Mesenchymal stem cell (in vitro differentiated cells and primary cell): ENCODE results near the gene MYH1.

Experiments used
- DNase-seq: peaks from one replicate; pipeline ENCODE4 v3.0.0-alpha.2; 2013
- H2AFZ ChIP-seq: one replicate; pipeline ENCODE4 v1.6.1; 2013; ENCODE audit warnings: low read depth, mild to moderate bottlenecking, control low read depth, inconsistent platforms, low read length, moderate library complexity
- H2AK5ac ChIP-seq: 2 replicates; pipeline ENCODE4 v1.6.1; 2013; ENCODE audit warnings: low read length, moderate library complexity, mild to moderate bottlenecking, inconsistent platforms; ENCODE audit not compliant: severe bottlenecking
- H2BK120ac ChIP-seq: one replicate; pipeline ENCODE4 v1.6.1; 2013; ENCODE audit warnings: low read depth, mild to moderate bottlenecking, inconsistent platforms, low read length, moderate library complexity
- H2BK12ac ChIP-seq, 2 experiments: one replicate each; pipeline ENCODE4 v1.6.1; 2013; ENCODE audit warnings: inconsistent platforms in 2 of 2, low read length in 2 of 2, mild to moderate bottlenecking in 2 of 2, moderate library complexity in 2 of 2, control low read depth in 1 of 2
- H2BK15ac ChIP-seq: one replicate; pipeline ENCODE4 v1.6.1; 2013; ENCODE audit warnings: mild to moderate bottlenecking, low read depth, inconsistent platforms; ENCODE audit not compliant: poor library complexity, severe bottlenecking
- H2BK5ac ChIP-seq: 2 replicates; pipeline ENCODE4 v1.6.1; 2013; ENCODE audit warnings: low read depth, mild to moderate bottlenecking, low read length, control low read depth, inconsistent platforms; ENCODE audit not compliant: poor library complexity, severe bottlenecking
- H3K14ac ChIP-seq, 2 experiments: one replicate each; pipeline ENCODE4 v1.6.1; 2013; ENCODE audit warnings: inconsistent platforms in 2 of 2, low read length in 2 of 2, control low read depth in 1 of 2, mild to moderate bottlenecking in 1 of 2, moderate library complexity in 1 of 2
- H3K18ac ChIP-seq, 2 experiments: one replicate each; pipeline ENCODE4 v1.6.1; 2013; ENCODE audit warnings: inconsistent platforms in 2 of 2, low read length in 2 of 2, control low read depth in 1 of 2, low read depth in 1 of 2, mild to moderate bottlenecking in 1 of 2
- H3K23ac ChIP-seq, 2 experiments: one replicate each; pipeline ENCODE4 v1.6.1; 2013; ENCODE audit warnings: inconsistent platforms in 2 of 2, low read length in 2 of 2, mild to moderate bottlenecking in 2 of 2, moderate library complexity in 2 of 2, control low read depth in 1 of 2
- H3K27ac ChIP-seq: 2 replicates; pipeline ENCODE4 v1.5.1; 2013; ENCODE audit warnings: mild to moderate bottlenecking, moderate library complexity, low read length, control low read depth, inconsistent platforms; ENCODE audit not compliant: poor library complexity, severe bottlenecking
- H3K27me3 ChIP-seq, 2 experiments: 2 replicates each; pipeline versions ENCODE4 v1.6.1 to v1.7.0; 2013; ENCODE audit warnings: low read length in 2 of 2, mild to moderate bottlenecking in 2 of 2, moderate library complexity in 2 of 2, control low read depth in 1 of 2, inconsistent platforms in 1 of 2; ENCODE audit not compliant: control insufficient read depth in 1 of 2, insufficient read depth in 1 of 2
- H3K36me3 ChIP-seq, 2 experiments: 2 replicates each; pipeline versions ENCODE4 v1.6.1 to v1.7.0; 2013; ENCODE audit warnings: low read length in 2 of 2, control low read depth in 1 of 2, inconsistent platforms in 1 of 2, low read depth in 1 of 2, mild to moderate bottlenecking in 1 of 2; ENCODE audit not compliant: insufficient read depth in 2 of 2, control insufficient read depth in 1 of 2
- H3K4ac ChIP-seq, 2 experiments: one replicate each; pipeline ENCODE4 v1.6.1; 2013; ENCODE audit warnings: inconsistent platforms in 2 of 2, low read length in 2 of 2, mild to moderate bottlenecking in 2 of 2, moderate library complexity in 2 of 2, control low read depth in 1 of 2, low read depth in 1 of 2
- H3K4me1 ChIP-seq: 2 replicates; pipeline ENCODE4 v1.6.1; 2013; ENCODE audit warnings: low read depth, low read length, control low read depth; ENCODE audit not compliant: control insufficient read depth, insufficient read depth
- H3K4me2 ChIP-seq: 2 replicates; pipeline ENCODE4 v1.6.1; 2013; ENCODE audit warnings: low read length, mild to moderate bottlenecking, inconsistent platforms; ENCODE audit not compliant: poor library complexity, severe bottlenecking
- H3K4me3 ChIP-seq, 2 experiments: 2 replicates each; pipeline versions ENCODE4 v1.5.1 to v1.7.0; 2013; ENCODE audit warnings: low read length in 2 of 2, mild to moderate bottlenecking in 2 of 2, control low read depth in 1 of 2, low read depth in 1 of 2; ENCODE audit not compliant: insufficient read depth in 1 of 2
- H3K79me1 ChIP-seq: replicated peaks from 2 replicates; pipeline ENCODE4 v1.6.1; 2013; ENCODE audit warnings: mild to moderate bottlenecking, control low read depth, low read length, inconsistent platforms; ENCODE audit not compliant: poor library complexity, severe bottlenecking
- H3K9ac ChIP-seq: 2 replicates; pipeline ENCODE4 v1.7.0; 2013; ENCODE audit warnings: mild to moderate bottlenecking, low read length, moderate library complexity
- H3K9me3 ChIP-seq: 2 replicates; pipeline ENCODE4 v1.7.0; 2013; ENCODE audit warnings: mild to moderate bottlenecking, low read length; ENCODE audit not compliant: control insufficient read depth
- H4K8ac ChIP-seq: one replicate; pipeline ENCODE4 v1.6.1; 2013; ENCODE audit warnings: inconsistent platforms, mild to moderate bottlenecking, low read length, moderate library complexity
- H4K91ac ChIP-seq: one replicate; pipeline ENCODE4 v1.6.1; 2013; ENCODE audit warnings: mild to moderate bottlenecking, low read length, inconsistent platforms
- WGBS: methylation state at CpG from one replicate; pipeline ENCODE4 v1.1.7; 2013; ENCODE audit warnings: mixed read lengths; 5-methylcytosine and 5-hydroxymethylcytosine counted together

Gene MYH1

DNA sequence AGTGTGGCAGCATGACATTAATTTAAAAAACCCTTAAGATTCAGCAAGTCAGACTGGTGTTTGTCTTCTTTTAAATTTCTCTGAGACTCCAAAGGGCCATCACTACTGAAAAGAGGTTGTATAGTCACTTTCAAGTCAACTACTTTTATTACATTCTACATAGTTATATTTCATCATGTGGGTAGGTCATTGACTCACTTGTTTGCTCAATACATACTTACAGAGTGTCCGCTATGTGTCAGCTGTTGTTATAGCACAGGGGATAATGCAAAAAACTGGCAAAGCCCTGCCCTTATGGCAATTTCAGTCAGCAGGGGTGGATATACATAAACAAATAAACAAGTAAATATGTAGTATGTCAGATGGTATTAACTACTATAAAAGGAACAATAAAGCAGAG is 46.5 kb downstream of the MYH1 start:
- Histone ChIP-seq H4K8ac (no peak overlapping the region), H3K27me3 (no peaks in the 10 kb centered on the region), H3K4ac (no peak overlapping the region), H2AFZ (no peak overlapping the region), H3K23ac (no peak overlapping the region), H4K91ac (no peak overlapping the region), H2BK15ac (no peak overlapping the region), H3K18ac (no peak overlapping the region), H3K36me3 (no peaks in the 10 kb centered on the region), H3K4me1 (no peaks in the 10 kb centered on the region), H3K27ac (no peak overlapping the region), H2BK5ac (no peak overlapping the region), H2BK120ac (no peak overlapping the region), H3K4me3 (no peak overlapping the region), H3K4me2 (no peak overlapping the region), H3K79me1 (no peaks in the 10 kb centered on the region), H3K9ac (no peak overlapping the region), H3K9me3 (no peaks in the 10 kb centered on the region), H2AK5ac (no peak overlapping the region), H2BK12ac (no peak overlapping the region), H3K14ac (no peak overlapping the region)
- DNase-seq = peak; percentile 1
- 100% methylated on average over 1 of the region's 1 CpG for WGBS

DNA sequence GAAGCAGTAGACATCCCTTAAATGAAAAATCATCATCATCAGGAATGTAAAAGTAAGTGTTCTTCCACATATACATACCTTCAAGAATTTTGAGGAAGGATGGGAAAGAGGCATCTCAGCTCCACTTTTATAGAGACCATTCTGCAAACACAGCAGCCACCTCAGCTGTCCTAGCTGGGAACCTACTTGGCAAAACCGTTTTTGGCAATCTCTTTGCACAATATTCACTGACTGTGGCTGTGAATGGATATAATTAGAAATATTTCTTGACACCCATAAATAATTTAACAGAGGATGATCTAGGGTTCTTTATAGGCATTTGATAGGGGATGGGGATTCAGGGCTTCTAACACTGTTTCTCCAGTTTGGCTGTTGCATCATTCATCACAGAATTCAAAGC is 48.9 kb downstream of the MYH1 start, which contains the start of gene MYH4:
TSS of gene MYH4 (minus strand) at position 101 of the 400 bp plus-strand sequence. CDS start 2,814 bp downstream, outside the sequence.
- Histone ChIP-seq H3K14ac (no peak within 1 kb of the TSS), H2AFZ (no peak within 1 kb of the TSS), H3K27me3 (no peaks in the 10 kb centered on the region), H3K36me3 (no peaks in the 10 kb centered on the region), H2AK5ac (no peak within 1 kb of the TSS), H4K91ac (no peak within 1 kb of the TSS), H3K79me1 (no peaks in the 10 kb centered on the region), H3K4me2 (no peak within 1 kb of the TSS), H2BK5ac (no peak within 1 kb of the TSS), H3K4me3 (no peak within 1 kb of the TSS), H3K27ac (no peak within 1 kb of the TSS), H4K8ac (no peak within 1 kb of the TSS), H2BK120ac (no peak within 1 kb of the TSS), H3K18ac (no peak within 1 kb of the TSS), H3K9ac (no peak within 1 kb of the TSS), H3K4ac (no peak within 1 kb of the TSS), H3K23ac (no peak within 1 kb of the TSS), H2BK12ac (no peak within 1 kb of the TSS), H2BK15ac (no peak within 1 kb of the TSS), H3K9me3 (no peaks in the 10 kb centered on the region), H3K4me1 (no peaks in the 10 kb centered on the region)
- no CpG with 5 or more reads among the region's 1 CpG for WGBS
- no peak for DNase-seq

DNA sequence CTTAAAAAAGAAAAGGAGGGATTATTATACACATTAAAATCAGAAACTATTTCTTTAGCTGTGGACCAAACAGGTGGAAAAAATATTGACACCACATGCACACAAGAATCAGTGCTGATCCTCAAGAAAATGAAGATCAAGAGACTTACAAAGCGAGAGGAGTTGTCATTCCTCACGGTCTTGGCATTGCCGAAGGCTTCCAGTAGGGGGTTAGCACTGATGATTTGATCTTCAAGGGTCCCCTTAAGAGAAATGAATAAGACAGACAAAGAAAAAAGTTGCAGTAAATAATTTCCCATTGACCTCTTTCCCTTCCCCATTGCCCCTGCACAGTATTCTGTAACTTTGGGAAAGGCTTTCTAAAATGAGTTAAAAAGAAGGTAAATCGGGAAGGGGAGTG is 54.9 kb downstream of the MYH1 start:
- Histone ChIP-seq H2BK5ac (no peak overlapping the region), H3K9me3 (no peaks in the 10 kb centered on the region), H3K18ac (no peak overlapping the region), H3K27me3 (peaks cover 0 to 9% of the 10 kb centered on the region in 2 experiments), H3K23ac (no peak overlapping the region), H3K36me3 (no peaks in the 10 kb centered on the region), H3K4ac (no peak overlapping the region), H3K79me1 (no peaks in the 10 kb centered on the region), H3K4me1 (no peaks in the 10 kb centered on the region), H3K4me3 (no peak overlapping the region), H3K9ac (no peak overlapping the region), H2AK5ac (no peak overlapping the region), H3K4me2 (no peak overlapping the region), H4K91ac (no peak overlapping the region), H2AFZ (no peak overlapping the region), H3K27ac (no peak overlapping the region), H3K14ac (no peak overlapping the region), H2BK12ac (no peak overlapping the region), H4K8ac (no peak overlapping the region), H2BK120ac (no peak overlapping the region), H2BK15ac (no peak overlapping the region)
- DNase-seq = no peak
- WGBS = 83% methylated on average over 4 of the region's 4 CpGs

DNA sequence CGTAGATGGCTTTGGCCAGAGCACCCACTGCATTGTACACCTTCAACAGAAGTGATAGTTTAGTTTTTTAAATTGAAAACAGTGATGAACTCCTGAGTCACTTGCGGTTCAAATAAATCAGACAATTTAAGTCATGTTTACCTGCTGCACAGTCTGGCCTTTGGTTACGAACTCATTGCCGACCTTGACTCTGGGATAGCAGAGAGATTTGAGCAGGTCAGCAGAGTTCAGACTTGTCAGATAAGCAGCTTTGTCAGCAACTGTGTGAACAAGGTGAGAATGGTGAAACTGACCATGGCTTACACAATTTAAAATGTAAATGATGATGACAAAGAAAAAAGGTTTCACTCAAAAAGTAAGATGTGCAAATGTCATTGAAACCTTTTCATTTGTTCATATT is 58.3 kb downstream of the MYH1 start:
- Histone ChIP-seq H3K4me2 (no peak overlapping the region), H4K8ac (no peak overlapping the region), H3K36me3 (no peaks in the 10 kb centered on the region), H4K91ac (no peak overlapping the region), H3K18ac (no peak overlapping the region), H2AK5ac (no peak overlapping the region), H3K4ac (no peak overlapping the region), H2AFZ (no peak overlapping the region), H3K9me3 (no peaks in the 10 kb centered on the region), H3K27ac (no peak overlapping the region), H3K27me3 (peaks cover 0 to 9% of the 10 kb centered on the region in 2 experiments), H3K79me1 (no peaks in the 10 kb centered on the region), H2BK12ac (no peak overlapping the region), H2BK120ac (no peak overlapping the region), H3K4me1 (no peaks in the 10 kb centered on the region), H3K23ac (no peak overlapping the region), H3K4me3 (no peak overlapping the region), H2BK15ac (no peak overlapping the region), H3K9ac (no peak overlapping the region), H2BK5ac (no peak overlapping the region), H3K14ac (no peak overlapping the region)
- 94% methylated on average over 4 of the region's 4 CpGs for WGBS
- DNase-seq = no peak
